A673 (cell line): ENCODE results near the gene TMEM72. TPM values are rescaled to one million over a fixed set of nuclear protein-coding genes. Genes with fewer than 3 reads are reported as not detected.

Experiments used
- BruUV-seq: library from RNA; stranded (reverse); fragments of 400-500 nt; replicated peaks from 2 replicates; lab custom pipeline; 2021; lab: Mats Ljungman, UMichigan
- CTCF ChIA-PET: fragments of 300-600 bp; sonication (Branson Sonifier 250); formaldehyde crosslinking; loops from one replicate; lab custom pipeline; 2022; ENCODE audit warnings: antibody characterized with exemption; lab: Charles Lee
- POLR2A ChIA-PET: fragments of 300-600 bp; sonication (Branson Sonifier 250); formaldehyde crosslinking; loops from one replicate; lab custom pipeline; 2022; ENCODE audit warnings: antibody characterized with exemption; ENCODE audit not compliant: low non-redundant PET; lab: Charles Lee
- DNase-seq: peaks from one replicate; pipeline ENCODE4 v3.0.0-alpha.2; 2015; ENCODE audit warnings: low spot score
- H3K27ac ChIP-seq: fragments of 200-600 bp; sonication (generic); 2 replicates; pipeline ENCODE4 v1.5.1; 2016; ENCODE audit warnings: mixed run types, low read depth, mild to moderate bottlenecking, mixed read lengths, antibody characterized with exemption, low read length; ENCODE audit not compliant: poor library complexity, severe bottlenecking
- H3K27me3 ChIP-seq: fragments of 200-600 bp; sonication (generic); replicated peaks from 2 replicates; pipeline ENCODE4 v1.6.1; 2017; ENCODE audit warnings: mixed run types, low read depth, mild to moderate bottlenecking, mixed read lengths, antibody characterized with exemption, low read length; ENCODE audit not compliant: insufficient read depth, poor library complexity
- H3K36me3 ChIP-seq: fragments of 200-600 bp; sonication (generic); 2 replicates; pipeline ENCODE4 v1.6.1; 2016; ENCODE audit warnings: mixed run types, mild to moderate bottlenecking, mixed read lengths, antibody characterized with exemption, low read length; ENCODE audit not compliant: insufficient read depth, poor library complexity, severe bottlenecking
- H3K4me1 ChIP-seq: fragments of 200-600 bp; sonication (generic); 2 replicates; pipeline ENCODE4 v1.6.1; 2017; ENCODE audit warnings: mixed run types, mild to moderate bottlenecking, mixed read lengths, antibody characterized with exemption, low read length; ENCODE audit not compliant: insufficient read depth, poor library complexity, severe bottlenecking
- H3K4me3 ChIP-seq: fragments of 200-600 bp; sonication (generic); 2 replicates; pipeline ENCODE4 v1.5.1; 2016; ENCODE audit warnings: low read depth, mixed run types, mild to moderate bottlenecking, mixed read lengths, low read length; ENCODE audit not compliant: poor library complexity, severe bottlenecking
- H3K9me3 ChIP-seq: fragments of 200-600 bp; sonication (generic); 2 replicates; pipeline ENCODE4 v1.6.1; 2016; ENCODE audit warnings: mixed run types, low read depth, mild to moderate bottlenecking, mixed read lengths, antibody characterized with exemption, low read length; ENCODE audit not compliant: poor library complexity, severe bottlenecking
- EZH2 ChIP-seq: fragments of 200-600 bp; sonication (generic); IDR thresholded peaks from 2 replicates; pipeline ENCODE4 v1.6.1; 2017; ENCODE audit warnings: borderline replicate concordance, low read depth, mild to moderate bottlenecking, mixed read lengths, antibody characterized with exemption, low read length; ENCODE audit not compliant: poor library complexity, severe bottlenecking
- intact Hi-C: fragments of 100-400 bp; cut with micrococcal nuclease; formaldehyde crosslinking; loops from one replicate; pipeline ENCODE4 v1.10.0; 2022; ENCODE audit not compliant: unreplicated experiment
- total RNA-seq: library from RNA; stranded (reverse); gene quantifications from 2 replicates; pipeline ENCODE4 v1.2.3, GENCODE V29; 2021
- TF ChIP-seq, protein P1 (sequence below): fragments of 300-800, 200-600 bp; sonication (generic); conservative IDR thresholded peaks from 2 replicates; pipeline ENCODE4 v1.5.1; 2017; ENCODE audit warnings: low read depth, mild to moderate bottlenecking, antibody characterized with exemption, low read length, moderate library complexity, mixed read lengths

The TMEM72 gene
- total RNA-seq, 1 experiment from 2014 or later, result 0.80 TPM

DNA sequence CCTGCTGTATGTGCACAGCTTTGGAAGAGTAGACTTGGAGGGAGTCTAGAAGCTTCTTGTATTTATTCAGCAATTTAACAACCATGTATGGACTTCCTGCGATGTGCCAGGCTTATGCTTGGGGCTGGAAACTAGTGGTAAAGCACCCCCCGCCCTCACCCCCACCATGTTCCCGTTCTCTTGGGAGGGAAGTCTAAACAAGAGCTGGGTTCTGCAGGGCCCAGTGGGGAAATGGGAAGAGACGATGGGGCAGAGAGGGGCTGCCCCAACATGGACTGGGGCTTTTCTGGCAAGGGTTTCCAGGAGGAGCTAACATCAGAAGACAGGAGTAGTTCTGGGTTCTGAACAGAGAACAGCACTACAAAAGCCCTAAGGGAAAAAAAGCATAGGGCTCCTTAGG, 56.5 kb downstream of the TMEM72 start:
- Histone ChIP-seq H3K27ac (no peak overlapping the region), H3K36me3 (no peaks in the 10 kb centered on the region), H3K4me1 (no peaks in the 10 kb centered on the region), H3K9me3 (no peaks in the 10 kb centered on the region), H3K4me3 (no peak overlapping the region), H3K27me3 (no peaks in the 10 kb centered on the region)
- DNase-seq, result no peak
- TF ChIP-seq EZH2, result no peak
- TF ChIP-seq, protein P1, sequence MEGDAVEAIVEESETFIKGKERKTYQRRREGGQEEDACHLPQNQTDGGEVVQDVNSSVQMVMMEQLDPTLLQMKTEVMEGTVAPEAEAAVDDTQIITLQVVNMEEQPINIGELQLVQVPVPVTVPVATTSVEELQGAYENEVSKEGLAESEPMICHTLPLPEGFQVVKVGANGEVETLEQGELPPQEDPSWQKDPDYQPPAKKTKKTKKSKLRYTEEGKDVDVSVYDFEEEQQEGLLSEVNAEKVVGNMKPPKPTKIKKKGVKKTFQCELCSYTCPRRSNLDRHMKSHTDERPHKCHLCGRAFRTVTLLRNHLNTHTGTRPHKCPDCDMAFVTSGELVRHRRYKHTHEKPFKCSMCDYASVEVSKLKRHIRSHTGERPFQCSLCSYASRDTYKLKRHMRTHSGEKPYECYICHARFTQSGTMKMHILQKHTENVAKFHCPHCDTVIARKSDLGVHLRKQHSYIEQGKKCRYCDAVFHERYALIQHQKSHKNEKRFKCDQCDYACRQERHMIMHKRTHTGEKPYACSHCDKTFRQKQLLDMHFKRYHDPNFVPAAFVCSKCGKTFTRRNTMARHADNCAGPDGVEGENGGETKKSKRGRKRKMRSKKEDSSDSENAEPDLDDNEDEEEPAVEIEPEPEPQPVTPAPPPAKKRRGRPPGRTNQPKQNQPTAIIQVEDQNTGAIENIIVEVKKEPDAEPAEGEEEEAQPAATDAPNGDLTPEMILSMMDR, result no peak
- ChIA-PET POLR2A (interaction anchor here (0.6 kb wide), 1 partner anchor 474 kb away, joined by 4 read pairs; no protein-coding TSS in a partner anchor), CTCF (no interaction called here)
- no TSS peak for BruUV-seq
- intact Hi-C loops, result no loop called here

DNA sequence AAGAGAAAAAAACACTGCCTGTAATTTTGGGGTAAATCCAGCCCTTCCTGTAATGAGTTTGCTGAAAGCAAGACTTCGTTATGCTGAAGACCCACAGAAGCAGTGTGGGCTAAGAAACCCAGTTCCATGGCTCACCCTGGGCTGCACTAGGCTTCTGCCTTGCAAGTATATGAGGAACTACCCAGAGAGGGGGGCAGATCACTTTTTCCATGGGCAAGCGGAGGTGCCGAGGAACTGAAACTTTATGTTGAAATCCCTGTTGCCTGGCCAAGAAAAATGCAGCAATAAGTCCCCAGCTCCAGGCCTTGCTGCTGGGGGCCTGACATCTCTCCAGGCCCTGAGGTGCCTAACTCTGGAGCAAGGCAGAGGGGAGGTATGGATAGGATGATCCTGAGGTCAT, 57.0 kb downstream of the TMEM72 start:
- H3K9me3 ChIP-seq, result no peaks in the 10 kb centered on the region
- no peaks in the 10 kb centered on the region for H3K4me1 ChIP-seq
- H3K4me3 ChIP-seq, result no peak overlapping the region
- H3K27me3 ChIP-seq, result no peaks in the 10 kb centered on the region
- intact Hi-C loops, result no loop called here
- no peak for DNase-seq
- no TSS peak for BruUV-seq
- CTCF ChIA-PET, result no interaction called here
- POLR2A ChIA-PET, result interaction anchor here (0.6 kb wide), 1 partner anchor 474 kb away, joined by 4 read pairs; no protein-coding TSS in a partner anchor
- H3K27ac ChIP-seq, result no peak overlapping the region
- no peak for TF ChIP-seq EZH2
- TF ChIP-seq, protein P1, result no peak
- H3K36me3 ChIP-seq, result no peaks in the 10 kb centered on the region

DNA sequence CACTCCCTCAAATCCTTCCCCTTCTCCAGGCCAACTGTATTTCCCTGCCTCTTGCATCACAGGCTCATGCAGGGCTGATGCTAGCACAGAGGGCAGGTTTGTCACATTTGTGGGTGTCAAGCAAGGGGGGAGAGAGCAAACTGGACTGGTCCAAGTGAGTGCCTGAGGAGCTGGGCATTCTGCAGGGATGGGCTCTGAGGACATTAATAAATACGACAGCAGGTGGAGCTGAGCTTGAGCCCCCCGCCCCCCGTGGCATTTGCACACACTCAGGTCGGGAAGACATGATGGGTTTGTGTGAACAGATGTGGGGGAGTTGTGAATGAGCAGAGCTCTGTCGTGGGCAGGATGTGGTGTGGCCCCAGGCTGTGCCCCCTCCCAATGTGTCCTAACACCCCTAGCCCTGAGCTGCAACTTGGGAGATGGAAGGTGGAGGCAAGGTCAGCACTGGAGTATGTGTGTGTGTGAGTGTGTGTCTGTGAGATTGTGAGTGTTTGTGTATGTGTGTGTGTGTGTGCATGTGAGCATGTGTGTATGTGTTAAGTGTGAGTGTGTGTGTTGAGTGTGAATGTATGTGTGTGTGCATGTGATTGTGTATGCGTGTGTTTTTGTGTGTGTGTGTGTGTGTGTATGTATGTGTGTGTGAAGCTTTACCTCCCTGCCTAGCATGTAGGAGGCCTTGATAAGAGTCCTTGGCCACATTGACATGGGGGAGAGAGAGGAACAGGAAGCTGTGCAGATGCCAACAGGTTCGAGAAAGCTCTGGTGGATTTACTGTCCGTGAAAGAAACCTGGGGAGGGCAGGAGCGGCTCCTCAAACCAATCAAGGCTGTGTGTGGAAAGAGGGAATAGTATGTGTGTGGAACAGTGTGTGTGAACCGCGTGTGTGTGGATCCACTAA, 57.6 kb downstream of the TMEM72 start:
- H3K27ac ChIP-seq, result no peak overlapping the region
- no peak overlapping the region for H3K4me3 ChIP-seq
- POLR2A ChIA-PET, result no interaction called here
- BruUV-seq, result no TSS peak
- intact Hi-C loops, result no loop called here
- no peak for DNase-seq
- CTCF ChIA-PET, result no interaction called here
- no peaks in the 10 kb centered on the region for H3K9me3 ChIP-seq
- H3K4me1 ChIP-seq, result no peaks in the 10 kb centered on the region
- no peak for TF ChIP-seq EZH2
- TF ChIP-seq, protein P1, result no peak
- H3K36me3 ChIP-seq, result no peaks in the 10 kb centered on the region
- H3K27me3 ChIP-seq, result no peaks in the 10 kb centered on the region
